HG03521 (cell line): ENCODE data around the gene MED10.
"Not testable (repeated sequence)": the region's sequence is repeated elsewhere in the genome, so short reads cannot be mapped to it uniquely, and the experiment has no call there.

Experiments used
- ATAC-seq: cut with Tn5 transposase; IDR thresholded peaks from one replicate; pipeline ENCODE4 v1.9.1; 2021; ENCODE audit warnings: mild to moderate bottlenecking, moderate library complexity; ENCODE audit not compliant: unreplicated experiment

MED10 gene

GRCh38 chr5:6376974-6377520 is 1.3 kb downstream of the MED10 start:
- no peak for ATAC-seq

GRCh38 chr5:6373081-6373846 is 5.1 kb downstream of the MED10 start:
- ATAC-seq: no peak

GRCh38 chr5:6372251-6373080 is 5.9 kb downstream of the MED10 start:
- no peak for ATAC-seq

DNA sequence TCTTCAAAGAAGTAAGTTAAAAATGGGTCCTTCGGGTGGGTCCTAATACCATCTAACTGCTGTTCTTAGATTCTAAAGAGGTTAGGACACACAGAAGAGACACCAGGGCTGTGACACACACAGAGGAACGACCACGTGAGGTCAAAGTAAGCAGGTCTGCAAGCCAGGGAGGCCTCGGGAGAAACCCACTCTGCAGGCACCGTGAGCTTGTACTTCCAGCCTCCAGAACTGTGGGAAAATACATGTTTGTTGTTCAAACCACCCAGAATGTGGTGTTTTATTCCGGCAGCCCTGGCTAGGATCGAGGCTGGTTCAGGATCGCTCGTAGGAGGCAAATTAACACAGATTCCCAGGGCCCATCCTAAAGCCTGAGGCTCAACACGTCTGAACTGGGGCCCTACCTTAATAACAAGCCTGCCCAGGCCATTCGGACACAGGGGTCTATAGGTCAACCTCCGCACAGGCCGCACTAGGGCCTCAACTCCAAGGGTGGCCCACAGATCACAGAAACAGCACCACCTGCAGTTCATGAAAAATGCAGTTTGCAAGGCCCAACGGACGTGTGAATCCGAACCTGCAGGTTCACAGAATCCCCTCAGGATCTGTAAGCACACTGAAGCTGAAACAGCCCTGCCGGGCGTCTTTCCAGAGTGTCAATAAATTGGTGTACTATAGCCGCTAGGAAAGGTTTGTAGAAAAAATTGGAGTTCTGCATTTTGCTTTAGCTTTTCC is 7.1 kb downstream of the MED10 start:
- ATAC-seq: no peak

DNA sequence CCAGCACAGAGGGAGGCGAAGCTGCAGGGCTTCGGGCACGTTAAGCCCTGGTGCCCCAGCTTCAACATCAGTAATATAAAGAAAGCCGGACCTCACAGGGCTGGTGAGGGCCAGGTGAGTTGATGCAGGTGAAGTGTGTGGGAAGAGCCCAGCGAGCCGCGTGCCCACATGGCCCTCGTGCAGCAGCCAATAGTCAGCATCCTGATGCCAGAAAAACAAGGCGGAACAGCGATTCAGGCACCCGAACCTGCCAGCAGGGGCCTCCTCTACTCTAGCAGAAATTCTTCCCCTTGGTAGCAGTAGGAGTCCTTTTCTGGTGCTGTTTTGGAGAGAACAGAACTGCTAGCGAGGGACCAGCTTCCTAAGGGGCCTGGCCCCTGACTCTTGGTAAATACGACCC is 7.8 kb downstream of the MED10 start:
- no peak for ATAC-seq

DNA sequence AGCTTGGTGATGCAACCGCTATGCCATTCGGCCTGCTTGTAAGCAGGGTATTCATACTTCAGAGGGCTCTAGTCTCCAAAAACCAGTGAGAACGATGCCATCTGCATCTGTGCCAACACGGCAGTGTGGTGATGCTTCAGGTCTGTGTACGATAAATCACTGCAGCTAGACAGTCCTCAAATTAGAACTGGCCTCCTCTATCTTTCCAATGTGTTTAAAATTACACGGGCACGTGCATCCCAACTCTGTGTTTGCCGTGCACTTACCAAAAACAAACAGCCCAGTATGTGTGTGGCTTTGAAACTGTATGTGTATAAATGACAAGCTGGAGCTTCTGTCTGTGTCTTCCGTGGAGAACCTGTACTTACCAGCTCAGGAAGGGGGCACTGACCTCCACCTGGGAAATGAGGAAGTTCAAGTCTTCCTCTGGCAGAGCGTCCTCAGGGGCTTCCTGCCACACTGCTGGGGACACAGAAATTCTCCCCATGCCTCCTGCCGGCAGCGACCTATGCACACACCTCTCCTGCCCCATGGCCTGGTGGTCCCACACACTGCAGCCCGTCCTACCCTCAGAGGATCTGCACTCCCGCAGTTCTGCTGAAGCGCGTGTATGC is 12.3 kb downstream of the MED10 start:
- no peak for ATAC-seq

DNA sequence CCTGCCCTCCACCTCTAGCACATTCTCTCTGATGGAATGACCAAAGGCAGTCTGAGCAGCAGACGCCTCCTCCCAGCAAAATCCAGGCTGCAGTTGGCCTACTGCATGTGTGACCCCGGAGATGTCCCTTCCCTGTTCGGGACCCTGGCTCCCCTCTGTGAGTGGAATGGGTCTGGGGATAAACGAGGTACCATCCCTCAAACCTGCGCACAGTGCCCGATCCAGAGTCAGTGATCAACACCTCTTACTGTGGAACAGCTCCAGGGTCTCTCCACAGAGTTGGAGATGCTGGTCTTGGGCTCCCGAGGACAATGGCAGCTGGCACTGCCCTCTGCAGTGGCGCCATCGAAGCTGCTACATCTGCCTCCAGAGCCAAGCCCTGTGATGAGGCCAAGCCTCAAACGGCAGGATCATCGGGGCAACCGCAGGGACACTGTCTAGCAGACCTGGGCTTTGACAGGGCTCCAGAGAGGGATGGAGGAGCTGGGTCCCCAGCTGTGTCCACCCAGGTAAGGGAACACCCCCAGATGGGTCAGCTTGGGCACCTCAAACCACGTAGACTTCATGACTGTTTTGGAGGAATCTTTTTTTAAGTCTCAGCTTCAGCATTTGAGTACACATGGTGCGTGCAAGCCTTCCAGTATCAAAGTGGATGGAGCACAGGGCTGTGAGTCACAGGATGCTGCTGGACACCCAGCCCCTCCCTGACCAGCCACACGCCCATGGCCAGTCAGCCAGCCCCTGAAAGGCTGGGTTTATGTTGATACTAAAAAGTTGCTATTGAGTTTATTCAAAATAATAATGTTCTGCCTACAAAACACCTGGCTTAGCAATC is 13.0 kb downstream of the MED10 start:
- no peak for ATAC-seq

GRCh38 chr5:6363454-6364011 is 14.8 kb downstream of the MED10 start:
- ATAC-seq: not testable (repeated sequence)

GRCh38 chr5:6362846-6363245 is 15.5 kb downstream of the MED10 start:
- no peak for ATAC-seq

DNA sequence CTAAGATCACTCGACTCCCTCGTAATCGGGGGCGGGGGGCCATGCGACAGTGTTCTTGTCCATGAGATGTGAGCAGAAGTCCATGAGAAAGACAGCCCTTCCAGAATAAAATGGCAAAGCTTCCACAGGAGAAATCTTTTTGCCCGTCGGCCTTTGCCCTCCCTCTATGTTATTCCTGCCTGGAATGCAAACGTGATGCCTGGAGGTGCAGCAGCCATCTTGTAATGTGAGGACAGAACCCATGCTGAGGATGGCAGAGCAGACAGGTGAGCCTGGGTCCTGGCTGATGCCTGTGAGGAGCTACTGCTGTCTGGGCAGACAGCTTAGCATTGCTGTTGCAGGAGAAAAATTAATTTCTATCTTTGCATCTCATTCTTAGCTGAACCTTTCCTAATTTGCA is 17.2 kb downstream of the MED10 start:
- ATAC-seq: no peak

DNA sequence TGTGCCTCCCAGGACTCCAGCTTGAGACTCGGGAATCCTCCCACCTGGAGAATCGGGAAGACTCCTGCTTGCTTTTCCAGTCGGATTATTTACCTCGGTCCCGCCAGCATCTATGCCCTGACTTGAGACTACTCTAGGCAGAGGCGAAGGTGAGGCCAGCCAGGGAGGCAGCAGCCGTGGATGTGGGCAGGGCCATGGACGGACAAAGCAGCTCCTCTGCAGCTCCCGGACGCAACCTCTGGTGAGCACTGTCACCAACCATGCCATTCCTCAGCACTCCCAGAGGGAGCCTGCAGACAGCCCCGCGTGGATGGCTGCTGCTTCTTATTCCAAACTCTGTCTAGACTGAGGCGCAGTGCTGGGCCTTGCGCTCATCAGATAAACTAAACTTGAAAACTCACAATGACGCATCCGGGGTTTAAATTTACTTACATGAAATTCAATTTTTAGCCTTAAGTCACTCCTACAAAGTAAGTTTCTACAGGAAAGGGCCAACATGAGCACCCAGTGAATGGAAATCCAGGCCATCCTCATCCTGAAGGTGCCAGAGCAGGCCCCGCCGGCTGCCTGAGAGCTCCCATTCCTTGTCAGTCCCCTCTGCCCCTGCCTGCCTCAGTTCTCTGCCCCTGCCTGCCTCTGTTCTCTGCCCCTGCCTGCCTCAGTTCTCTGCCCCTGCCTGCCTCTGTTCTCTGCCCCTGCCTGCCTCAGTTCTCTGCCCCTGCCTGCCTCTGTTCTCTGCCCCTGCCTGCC is 17.8 kb downstream of the MED10 start:
- ATAC-seq: no peak

DNA sequence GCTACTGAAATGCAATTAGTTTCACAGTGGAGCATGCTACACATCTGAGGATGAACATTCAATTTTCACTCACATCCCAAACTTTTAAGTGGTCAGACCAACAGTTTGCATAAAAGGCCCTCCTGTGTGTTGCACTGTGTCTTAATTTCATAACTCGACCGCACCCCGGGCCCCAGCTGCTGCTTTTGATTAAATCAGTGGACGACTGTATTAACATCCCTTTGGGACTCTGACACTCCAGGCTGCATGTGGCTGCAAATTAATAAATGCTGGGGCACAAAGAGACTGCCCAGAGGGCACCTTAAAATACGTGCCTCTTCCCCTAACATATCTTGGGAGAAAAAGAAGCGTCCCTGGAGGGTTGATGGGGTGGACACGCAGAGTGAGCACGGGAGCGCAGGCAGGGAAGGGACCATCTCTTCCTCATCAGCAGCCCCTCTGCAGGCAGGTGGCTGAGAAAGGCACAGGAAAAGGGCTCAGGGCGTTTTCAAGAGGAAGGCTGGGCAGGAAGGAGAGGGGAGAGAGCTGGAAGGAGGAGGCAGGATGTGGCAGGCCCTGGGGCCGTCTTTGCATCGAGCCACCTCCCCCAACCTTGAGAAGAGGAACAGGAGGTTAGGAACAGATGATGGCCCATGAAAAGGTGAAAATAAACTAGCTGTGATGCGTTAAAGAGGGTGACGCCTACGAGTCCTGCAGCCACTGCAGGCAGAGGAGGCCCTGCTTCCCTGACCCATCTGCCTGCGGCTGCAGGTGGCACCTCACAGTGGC is 18.6 kb downstream of the MED10 start:
- peak; percentile 68 for ATAC-seq

- no peak for ATAC-seq
These were observed 19.9 kb downstream of the MED10 start for GRCh38 chr5:6358434-6358820.

DNA sequence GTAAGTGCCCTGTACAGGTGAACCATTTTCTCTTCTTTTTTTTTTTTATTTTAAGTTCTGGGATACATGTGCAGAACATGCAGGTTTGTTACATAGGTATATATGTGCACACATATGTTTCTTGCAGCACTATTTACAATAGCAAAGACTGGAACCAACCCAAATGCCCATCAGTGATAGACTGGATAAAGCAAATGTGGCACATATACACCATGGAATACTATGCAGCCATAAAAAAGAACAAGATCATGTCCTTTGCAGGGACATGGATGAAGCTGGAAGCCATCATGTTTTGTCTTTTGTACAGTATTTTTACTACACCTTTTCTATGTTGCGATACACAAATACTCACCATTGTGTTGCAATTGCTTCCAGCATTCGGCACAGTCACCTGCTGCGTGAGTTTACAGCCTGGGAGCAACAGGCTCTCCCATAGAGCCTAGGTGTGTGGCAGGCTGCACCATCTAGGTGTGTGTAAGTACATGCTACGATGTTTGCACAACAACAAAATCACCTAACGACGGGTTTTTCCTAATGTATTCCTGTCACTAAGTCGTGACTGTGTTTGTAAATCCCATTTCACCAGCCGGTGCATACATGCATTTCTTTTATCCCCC is 20.4 kb downstream of the MED10 start:
- ATAC-seq: not testable (repeated sequence)

- ATAC-seq: no peak
These were observed 21.7 kb downstream of the MED10 start for GRCh38 chr5:6356578-6357164.

DNA sequence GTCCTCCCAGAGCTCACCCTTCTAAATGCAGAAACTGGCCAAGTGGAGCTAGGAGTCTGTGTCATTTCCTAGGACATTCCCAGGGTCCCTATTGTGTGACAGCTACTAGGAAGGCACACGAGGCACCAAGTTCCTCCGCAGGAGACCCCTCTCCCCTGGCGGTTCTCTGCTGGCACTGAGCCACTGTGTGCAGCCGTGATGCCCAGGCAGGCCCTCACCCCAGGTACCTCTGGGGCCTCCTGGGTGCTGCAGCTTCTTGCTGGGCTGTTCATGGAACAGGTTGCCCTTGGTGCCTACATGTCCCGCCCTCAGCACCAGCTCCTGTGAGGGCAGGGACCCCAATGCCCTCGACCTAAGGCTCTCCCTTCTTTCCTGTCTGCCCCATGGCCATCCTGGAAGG is 23.1 kb downstream of the MED10 start:
- no peak for ATAC-seq

DNA sequence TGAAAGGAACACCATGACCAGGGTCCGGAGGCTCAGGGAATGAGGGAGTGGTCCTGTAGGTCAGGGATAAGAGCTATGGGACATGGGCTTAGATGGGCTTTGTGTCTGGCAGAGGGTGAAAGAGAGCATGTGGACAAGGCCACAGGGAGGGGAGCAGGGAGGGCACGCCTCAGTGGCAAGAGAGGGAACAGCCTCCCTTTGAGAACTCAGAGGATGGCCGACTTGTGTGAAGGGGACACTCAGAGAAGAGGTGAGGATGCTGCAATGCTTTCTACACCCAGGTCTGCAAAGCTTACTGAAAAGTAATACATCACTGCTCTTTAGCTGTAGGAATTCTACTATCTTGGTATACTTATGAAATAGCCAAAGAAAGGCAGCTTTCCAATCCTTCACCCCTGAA is 23.5 kb downstream of the MED10 start:
- ATAC-seq: no peak
